Transverse colon (tissue), 4 donors: ENCODE measurements around the gene NAA80. TPM values are rescaled to one million over a fixed set of nuclear protein-coding genes. Genes with fewer than 3 reads are reported as not detected.

Source experiments
- DNase-seq: peaks from one replicate; pipeline ENCODE4 v3.0.0-alpha.2; 2019
- H3K27ac ChIP-seq, 4 donors: fragments of 200-600 bp; sonication (generic); 2 replicates each; pipeline ENCODE4 v1.5.1; 2016 to 2018; ENCODE audit warnings: inconsistent platforms in 4 of 4
- H3K27me3 ChIP-seq: fragments of 200-600 bp; sonication (generic); 2 replicates; pipeline ENCODE4 v1.5.1; 2017; ENCODE audit warnings: inconsistent platforms
- H3K36me3 ChIP-seq, 4 donors: fragments of 200-600 bp; sonication (generic); 2 replicates each; pipeline ENCODE4 v1.5.1; 2017 to 2019; ENCODE audit warnings: inconsistent platforms in 4 of 4
- H3K4me1 ChIP-seq, 4 donors: fragments of 200-600 bp; sonication (generic); 2 replicates each; pipeline ENCODE4 v1.5.1; 2017 to 2020; ENCODE audit warnings: inconsistent platforms in 4 of 4
- H3K4me3 ChIP-seq, 4 donors: fragments of 200-600 bp; sonication (generic); 1 replicate in 1 of 4; 2 replicates in 3 of 4; pipeline versions ENCODE4 v1.5.1 to v1.6.1; 2017 to 2019; ENCODE audit warnings: inconsistent platforms in 4 of 4
- H3K9me3 ChIP-seq, 2 donors: fragments of 200-600 bp; sonication (generic); 2 replicates each; pipeline ENCODE4 v1.5.1; 2017 to 2019; ENCODE audit warnings: inconsistent platforms in 2 of 2
- EP300 ChIP-seq: sonication (generic); formaldehyde crosslinking; IDR thresholded peaks from one replicate; pipeline ENCODE4 v1.6.1; 2017; ENCODE audit warnings: antibody characterized with exemption, low read depth
- POLR2A ChIP-seq: fragments of 450-650 bp; IDR thresholded peaks from one replicate; pipeline ENCODE4 v1.6.1; 2016; ENCODE audit warnings: antibody characterized with exemption, mild to moderate bottlenecking, moderate library complexity
- POLR2AphosphoS5 ChIP-seq, 3 donors: sonication (generic); formaldehyde crosslinking; IDR thresholded peaks; one replicate each; pipeline ENCODE4 v1.6.1; 2016; ENCODE audit warnings: antibody characterized with exemption in 3 of 3
- WGBS, 2 donors: methylation state at CpG; one replicate each; pipeline ENCODE4 v1.1.5; 2018; ENCODE audit warnings: low coverage in 1 of 2; 5-methylcytosine and 5-hydroxymethylcytosine counted together
- in situ Hi-C, 4 donors: fragments of 200-750 bp; cut with MboI; loops; one replicate each; pipeline versions ENCODE4 v1.15.0 to v1.15.1; 2017; ENCODE audit warnings: low sequenced_read_pairs in 3 of 4, low pct_ligation_motif_present in 1 of 4, low pct_unique_long_range_greater_than_20kb in 1 of 4
- intact Hi-C: fragments of 100-400 bp; cut with DNase I; formaldehyde crosslinking; loops from one replicate; pipeline ENCODE4 v1.15.1; 2023; ENCODE audit warnings: low total_unique reads
- total RNA-seq, 4 donors: library from RNA; depleted of rRNA; stranded (reverse); fragments of >200 nt; gene quantifications; one replicate each; pipeline ENCODE4 v1.1.0, GENCODE V29; 2016
- TF ChIP-seq, protein P1 (sequence below), 5 experiments: fragments of 200-600 bp in 3 of 5; fragments of 450-650 bp in 2 of 5; sonication (generic) in 3 of 5; IDR thresholded peaks; 1 replicate in 2 of 5; 2 replicates in 3 of 5; pipeline ENCODE4 v1.5.1; 2016 to 2017; ENCODE audit warnings: antibody characterized with exemption in 5 of 5, inconsistent platforms in 3 of 5, mild to moderate bottlenecking in 2 of 5, moderate library complexity in 1 of 5

NAA80 gene
- total RNA-seq, 4 donors from 2014 or later: 5.2 to 13.0 (median 7.8) TPM

DNA sequence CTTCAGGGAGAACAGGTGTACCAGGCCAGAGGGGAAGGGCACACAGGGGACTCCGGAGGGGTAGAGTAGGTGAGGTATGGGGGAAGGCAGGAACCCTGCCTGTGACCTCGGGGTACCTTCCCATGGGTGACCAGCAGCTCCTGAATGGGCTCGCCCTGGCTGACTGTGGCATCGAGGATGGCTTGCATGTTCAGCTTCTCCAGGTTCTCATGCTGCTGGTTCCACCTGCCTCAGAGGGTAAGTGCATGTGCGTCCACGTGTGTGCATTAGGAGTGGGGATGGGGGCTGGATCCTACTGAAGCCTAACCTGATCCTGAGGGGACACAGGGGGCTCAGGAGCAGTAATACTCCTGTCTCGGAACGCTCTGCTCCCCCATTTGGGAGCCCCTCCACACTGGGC lies 45.8 kb upstream of the NAA80 start:
- no peaks in the 10 kb centered on the region for H3K27me3 ChIP-seq
- peak overlapping the region in 1 of 4 donors; percentile 47 for H3K4me3 ChIP-seq
- H3K4me1 ChIP-seq: peaks cover 22 to 47% (median 38%) of the 10 kb centered on the region in 4 donors
- intact Hi-C loops (loop anchor here (10.0 kb wide), 1 partner anchor 200 kb away; no protein-coding TSS in a partner anchor), in situ Hi-C loops (loop anchor here in 1 of 4 donors (10.0 kb wide), 1 partner anchor 190 kb away; no protein-coding TSS in a partner anchor)
- TF ChIP-seq POLR2A (no peak), POLR2AphosphoS5 (IDR thresholded peaks at IDR 0.05) (no peak), EP300 (no peak)
- TF ChIP-seq, protein P1, sequence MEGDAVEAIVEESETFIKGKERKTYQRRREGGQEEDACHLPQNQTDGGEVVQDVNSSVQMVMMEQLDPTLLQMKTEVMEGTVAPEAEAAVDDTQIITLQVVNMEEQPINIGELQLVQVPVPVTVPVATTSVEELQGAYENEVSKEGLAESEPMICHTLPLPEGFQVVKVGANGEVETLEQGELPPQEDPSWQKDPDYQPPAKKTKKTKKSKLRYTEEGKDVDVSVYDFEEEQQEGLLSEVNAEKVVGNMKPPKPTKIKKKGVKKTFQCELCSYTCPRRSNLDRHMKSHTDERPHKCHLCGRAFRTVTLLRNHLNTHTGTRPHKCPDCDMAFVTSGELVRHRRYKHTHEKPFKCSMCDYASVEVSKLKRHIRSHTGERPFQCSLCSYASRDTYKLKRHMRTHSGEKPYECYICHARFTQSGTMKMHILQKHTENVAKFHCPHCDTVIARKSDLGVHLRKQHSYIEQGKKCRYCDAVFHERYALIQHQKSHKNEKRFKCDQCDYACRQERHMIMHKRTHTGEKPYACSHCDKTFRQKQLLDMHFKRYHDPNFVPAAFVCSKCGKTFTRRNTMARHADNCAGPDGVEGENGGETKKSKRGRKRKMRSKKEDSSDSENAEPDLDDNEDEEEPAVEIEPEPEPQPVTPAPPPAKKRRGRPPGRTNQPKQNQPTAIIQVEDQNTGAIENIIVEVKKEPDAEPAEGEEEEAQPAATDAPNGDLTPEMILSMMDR (IDR thresholded peaks at IDR 0.05): no peak
- 79% methylated on average over 8 of the region's 8 CpGs; no CpG with 5 or more reads in 1 of the 2 donors for WGBS, 2 donors
- no peak for DNase-seq
- no peaks in the 10 kb centered on the region for H3K9me3 ChIP-seq
- H3K36me3 ChIP-seq: no peaks in the 10 kb centered on the region
- H3K27ac ChIP-seq: no peak overlapping the region

DNA sequence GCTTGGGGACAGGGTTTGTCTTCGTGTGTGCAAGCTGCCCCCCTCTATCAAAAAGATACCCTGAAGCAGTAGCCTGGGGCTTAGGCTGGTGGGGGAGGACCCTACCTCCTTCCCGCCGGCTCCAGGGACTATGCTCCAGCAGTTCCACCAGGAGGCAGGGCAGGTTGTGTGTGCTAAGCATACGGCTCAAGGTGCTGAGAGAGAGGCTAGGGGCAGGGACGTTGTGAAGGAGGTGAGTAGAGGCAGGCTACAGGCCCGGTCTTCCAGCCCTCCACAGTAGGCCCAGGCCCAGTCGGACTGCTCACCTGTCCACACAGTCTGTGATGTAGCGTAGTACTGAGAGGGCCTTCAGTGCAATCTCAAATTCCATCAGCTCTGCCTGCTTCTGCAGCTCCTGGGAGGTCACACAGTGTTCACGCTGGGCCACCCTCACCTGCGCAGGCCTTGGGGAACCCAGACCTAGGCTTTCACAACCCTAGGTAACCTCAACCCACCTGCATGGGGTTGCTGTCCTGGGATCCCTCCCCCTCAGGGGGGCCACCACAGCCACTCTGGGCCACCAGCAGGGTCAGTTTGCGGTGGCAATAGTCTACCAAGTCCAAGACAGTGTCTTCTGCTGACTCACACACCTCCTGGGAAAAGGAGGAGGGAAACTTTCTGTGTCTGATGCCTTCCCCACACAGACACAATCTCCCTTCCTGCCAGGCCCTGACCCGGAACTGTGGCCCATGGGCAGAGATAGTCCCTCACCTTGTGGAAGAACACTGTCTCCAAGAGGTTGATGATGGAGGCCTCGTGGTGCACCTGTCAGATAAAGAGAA lies 43.8 kb upstream of the NAA80 start:
- 83 to 100% methylated on average over 1 to 12 of the region's 13 CpGs for WGBS, 2 donors
- Histone ChIP-seq H3K27ac (no peak overlapping the region), H3K4me1 (peaks cover 12 to 51% (median 33%) of the 10 kb centered on the region in 4 donors), H3K9me3 (no peaks in the 10 kb centered on the region), H3K4me3 (no peak overlapping the region), H3K36me3 (no peaks in the 10 kb centered on the region), H3K27me3 (no peaks in the 10 kb centered on the region)
- intact Hi-C loops (loop anchor here (10.0 kb wide), 1 partner anchor 202 kb away; no protein-coding TSS in a partner anchor), in situ Hi-C loops (loop anchor here in 1 of 4 donors (10.0 kb wide), 1 partner anchor 192 kb away; no protein-coding TSS in a partner anchor)
- no peak for TF ChIP-seq POLR2A
- no peak for TF ChIP-seq POLR2AphosphoS5 (IDR thresholded peaks at IDR 0.05)
- TF ChIP-seq, protein P1 (IDR thresholded peaks at IDR 0.05): no peak
- no peak for TF ChIP-seq EP300
- no peak for DNase-seq

DNA sequence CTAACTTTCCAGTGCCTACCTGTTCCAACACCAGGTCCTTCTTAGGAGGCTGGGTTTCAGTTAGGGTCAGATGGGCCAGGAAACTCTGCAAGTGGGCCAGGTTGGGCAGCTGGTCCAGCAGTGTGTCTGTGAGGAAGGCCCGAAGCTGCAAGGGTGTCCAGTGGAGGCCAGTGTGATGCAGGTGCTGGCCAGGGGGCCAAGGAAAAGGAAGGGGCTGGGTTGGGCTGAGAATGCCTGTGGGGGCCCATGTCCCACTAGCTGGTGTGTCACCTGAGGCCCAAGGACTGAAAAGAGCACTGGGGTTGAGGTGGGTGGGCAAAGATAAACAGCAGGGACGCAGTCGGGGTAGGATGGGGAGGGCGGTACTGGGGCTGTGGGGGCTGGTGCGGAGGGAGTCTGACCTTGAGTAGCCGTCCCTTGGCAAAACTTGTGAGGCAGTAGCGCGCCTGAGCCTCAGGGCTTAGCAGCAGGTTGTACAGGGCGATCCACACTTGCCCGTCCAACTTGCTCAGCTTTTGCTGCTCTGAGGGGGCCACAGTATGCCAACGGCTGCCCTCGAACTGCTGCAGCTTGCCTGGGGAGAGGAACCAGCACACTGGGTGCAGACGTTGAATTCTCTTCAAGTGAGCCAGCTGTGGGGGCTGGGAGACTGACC lies 42.9 kb upstream of the NAA80 start:
- no peak overlapping the region for H3K27ac ChIP-seq
- no peak overlapping the region for H3K4me3 ChIP-seq
- peaks cover 12 to 55% (median 37%) of the 10 kb centered on the region in 4 donors for H3K4me1 ChIP-seq
- TF ChIP-seq POLR2A (no peak), POLR2AphosphoS5 (IDR thresholded peaks at IDR 0.05) (no peak), EP300 (no peak)
- TF ChIP-seq, protein P1 (IDR thresholded peaks at IDR 0.05): no peak
- in situ Hi-C loops (loop anchor here in 1 of 4 donors (10.0 kb wide), 1 partner anchor 193 kb away; no protein-coding TSS in a partner anchor), intact Hi-C loops (loop anchor here (10.0 kb wide), 1 partner anchor 203 kb away; no protein-coding TSS in a partner anchor)
- WGBS, 2 donors: 93% methylated on average over 13 of the region's 13 CpGs; no CpG with 5 or more reads in 1 of the 2 donors
- H3K9me3 ChIP-seq: no peaks in the 10 kb centered on the region
- no peak for DNase-seq
- no peaks in the 10 kb centered on the region for H3K36me3 ChIP-seq
- H3K27me3 ChIP-seq: no peaks in the 10 kb centered on the region

DNA sequence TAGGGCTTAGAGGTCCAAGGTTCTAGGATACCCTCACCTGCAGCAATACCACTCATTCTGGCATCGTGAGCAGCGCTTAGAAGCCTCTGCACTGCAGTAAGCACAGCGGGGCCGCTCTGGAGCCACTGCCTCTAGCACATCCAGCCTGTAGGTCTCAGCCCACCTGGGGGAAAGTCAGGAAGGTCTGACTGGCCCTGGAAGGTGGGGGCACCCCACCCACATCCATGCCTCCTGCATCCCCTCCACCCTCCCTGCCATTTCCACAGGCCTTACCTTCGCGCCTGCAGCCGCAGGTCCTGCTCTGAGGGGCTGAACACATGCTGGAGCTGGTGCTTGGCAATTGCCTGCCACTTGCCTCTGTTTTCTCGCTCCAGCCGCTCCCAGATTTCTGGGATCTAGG lies 42.3 kb upstream of the NAA80 start:
- WGBS, 2 donors: 99% methylated on average over 9 of the region's 9 CpGs; no CpG with 5 or more reads in 1 of the 2 donors
- in situ Hi-C loops: loop anchor here in 1 of 4 donors (10.0 kb wide), 1 partner anchor 193 kb away; no protein-coding TSS in a partner anchor
- peaks cover 12 to 53% (median 39%) of the 10 kb centered on the region in 4 donors for H3K4me1 ChIP-seq

More for the DNA sequence above, 42.3 kb upstream of the NAA80 start:
- Histone ChIP-seq H3K9me3 (no peaks in the 10 kb centered on the region), H3K4me3 (peak overlapping the region in 2 of 4 donors; percentile 51 to 62), H3K36me3 (no peaks in the 10 kb centered on the region), H3K27me3 (no peaks in the 10 kb centered on the region), H3K27ac (peak overlapping the region; percentile 93 to 99 (median 98))
- TF ChIP-seq, protein P1 (IDR thresholded peaks at IDR 0.05): no peak
- no peak for TF ChIP-seq POLR2AphosphoS5 (IDR thresholded peaks at IDR 0.05)
- no peak for TF ChIP-seq EP300
- intact Hi-C loops: loop anchor here (10.0 kb wide), 1 partner anchor 203 kb away; no protein-coding TSS in a partner anchor
- no peak for DNase-seq
